Measurements from ENCODE around the gene MERTK.

MERTK gene

DNA sequence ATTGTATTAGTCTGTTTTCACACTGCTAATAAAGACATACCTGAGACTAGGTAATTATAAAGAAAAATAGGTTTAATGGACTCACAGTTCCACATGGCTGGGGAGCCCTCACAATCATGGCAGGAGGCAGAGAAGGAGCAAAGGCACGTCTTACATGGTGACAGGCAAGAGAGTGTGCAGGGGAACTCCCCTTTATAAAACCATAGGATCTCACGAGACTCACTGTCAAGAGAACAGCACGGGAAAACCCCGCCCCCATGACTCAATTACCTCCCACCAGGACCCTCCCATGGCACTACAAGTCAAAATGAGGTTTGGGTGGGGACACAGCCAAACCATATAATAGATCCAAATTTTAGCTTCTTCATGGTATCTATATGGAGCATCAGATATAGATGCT is 87.1 kb downstream of the MERTK start:
- Histone ChIP-seq H3K27me3 (ENCODE audit: insufficient read depth, low read depth, severe bottlenecking) (no peaks in the 10 kb centered on the region), H3K9me3 (ENCODE audit: severe bottlenecking) (no peaks in the 10 kb centered on the region), H3K4me3 (ENCODE audit: low read depth, low read length) (no peak overlapping the region), H3K36me3 (no peaks in the 10 kb centered on the region; the same call in 1 of the 2 replicates), H3K27ac (no peak overlapping the region)
- no peak for DNase-seq
- TF ChIP-seq, protein P1, sequence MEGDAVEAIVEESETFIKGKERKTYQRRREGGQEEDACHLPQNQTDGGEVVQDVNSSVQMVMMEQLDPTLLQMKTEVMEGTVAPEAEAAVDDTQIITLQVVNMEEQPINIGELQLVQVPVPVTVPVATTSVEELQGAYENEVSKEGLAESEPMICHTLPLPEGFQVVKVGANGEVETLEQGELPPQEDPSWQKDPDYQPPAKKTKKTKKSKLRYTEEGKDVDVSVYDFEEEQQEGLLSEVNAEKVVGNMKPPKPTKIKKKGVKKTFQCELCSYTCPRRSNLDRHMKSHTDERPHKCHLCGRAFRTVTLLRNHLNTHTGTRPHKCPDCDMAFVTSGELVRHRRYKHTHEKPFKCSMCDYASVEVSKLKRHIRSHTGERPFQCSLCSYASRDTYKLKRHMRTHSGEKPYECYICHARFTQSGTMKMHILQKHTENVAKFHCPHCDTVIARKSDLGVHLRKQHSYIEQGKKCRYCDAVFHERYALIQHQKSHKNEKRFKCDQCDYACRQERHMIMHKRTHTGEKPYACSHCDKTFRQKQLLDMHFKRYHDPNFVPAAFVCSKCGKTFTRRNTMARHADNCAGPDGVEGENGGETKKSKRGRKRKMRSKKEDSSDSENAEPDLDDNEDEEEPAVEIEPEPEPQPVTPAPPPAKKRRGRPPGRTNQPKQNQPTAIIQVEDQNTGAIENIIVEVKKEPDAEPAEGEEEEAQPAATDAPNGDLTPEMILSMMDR (IDR thresholded peaks at IDR 0.05; ENCODE audit: low read depth, low read length) = no peak

- Histone ChIP-seq H3K4me3 (ENCODE audit: low read depth, low read length) (no peak overlapping the region), H3K9me3 (ENCODE audit: severe bottlenecking) (no peaks in the 10 kb centered on the region), H3K27me3 (ENCODE audit: insufficient read depth, low read depth, severe bottlenecking) (no peaks in the 10 kb centered on the region), H3K27ac (no peak overlapping the region), H3K36me3 (no peaks in the 10 kb centered on the region; the same call in 1 of the 2 replicates)
- TF ChIP-seq, protein P1 (IDR thresholded peaks at IDR 0.05; ENCODE audit: low read depth, low read length) = no peak
- no peak for DNase-seq
Observed at GRCh38 chr2:111986116-111986900, 87.9 kb downstream of the MERTK start.

DNA sequence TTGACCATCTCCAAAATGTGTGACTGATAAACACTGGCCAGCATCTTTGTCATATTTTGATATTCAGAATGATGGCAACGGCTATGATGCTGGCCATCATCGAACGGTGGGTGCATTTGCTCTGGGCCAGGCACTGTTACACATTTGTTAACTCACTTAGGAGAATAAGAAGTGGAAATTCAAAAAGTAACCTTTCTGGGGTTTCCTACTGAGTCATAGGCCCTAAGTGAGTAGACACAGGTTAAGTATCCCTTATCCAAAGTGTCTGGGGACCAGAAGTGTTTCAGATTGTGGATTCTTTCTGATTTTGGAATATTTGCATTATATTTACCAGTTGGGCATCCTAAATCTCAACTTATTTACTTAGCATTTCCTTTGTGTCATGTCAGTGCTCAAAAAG is 92.0 kb downstream of the MERTK start:
- no peaks in the 10 kb centered on the region for H3K9me3 ChIP-seq (ENCODE audit: severe bottlenecking)
- DNase-seq = no peak
- no peak overlapping the region for H3K27ac ChIP-seq
- no peak overlapping the region for H3K4me3 ChIP-seq (ENCODE audit: low read depth, low read length)
- H3K36me3 ChIP-seq = no peaks in the 10 kb centered on the region
- TF ChIP-seq, protein P1 (IDR thresholded peaks at IDR 0.05; ENCODE audit: low read depth, low read length) = no peak
- H3K27me3 ChIP-seq (ENCODE audit: insufficient read depth, low read depth, severe bottlenecking) = no peaks in the 10 kb centered on the region

GRCh38 chr2:111990856-111991255 is 92.4 kb downstream of the MERTK start:
- TF ChIP-seq, protein P1 (IDR thresholded peaks at IDR 0.05; ENCODE audit: low read depth, low read length) = no peak
- no peak overlapping the region for H3K27ac ChIP-seq
- H3K9me3 ChIP-seq (ENCODE audit: severe bottlenecking) = no peaks in the 10 kb centered on the region
- H3K27me3 ChIP-seq (ENCODE audit: insufficient read depth, low read depth, severe bottlenecking) = no peaks in the 10 kb centered on the region
- no peaks in the 10 kb centered on the region for H3K36me3 ChIP-seq
- H3K4me3 ChIP-seq (ENCODE audit: low read depth, low read length) = no peak overlapping the region
- DNase-seq = no peak

- Histone ChIP-seq H3K27ac (no peak overlapping the region), H3K36me3 (no peaks in the 10 kb centered on the region), H3K4me3 (ENCODE audit: low read depth, low read length) (no peak overlapping the region), H3K9me3 (ENCODE audit: severe bottlenecking) (no peaks in the 10 kb centered on the region), H3K27me3 (ENCODE audit: insufficient read depth, low read depth, severe bottlenecking) (no peaks in the 10 kb centered on the region)
- TF ChIP-seq, protein P1 (IDR thresholded peaks at IDR 0.05; ENCODE audit: low read depth, low read length) = no peak
- DNase-seq = no peak
Observed at GRCh38 chr2:111994042-111994441, 95.6 kb downstream of the MERTK start.

GRCh38 chr2:111995148-111995547 is 96.7 kb downstream of the MERTK start:
- H3K9me3 ChIP-seq (ENCODE audit: severe bottlenecking) = no peaks in the 10 kb centered on the region
- TF ChIP-seq, protein P1 (IDR thresholded peaks at IDR 0.05; ENCODE audit: low read depth, low read length) = no peak
- no peaks in the 10 kb centered on the region for H3K36me3 ChIP-seq
- H3K27ac ChIP-seq = no peak overlapping the region
- no peak for DNase-seq
- no peaks in the 10 kb centered on the region for H3K27me3 ChIP-seq (ENCODE audit: insufficient read depth, low read depth, severe bottlenecking)
- H3K4me3 ChIP-seq (ENCODE audit: low read depth, low read length) = no peak overlapping the region
